ENCODE data around the gene PRKG2.

PRKG2 gene

DNA sequence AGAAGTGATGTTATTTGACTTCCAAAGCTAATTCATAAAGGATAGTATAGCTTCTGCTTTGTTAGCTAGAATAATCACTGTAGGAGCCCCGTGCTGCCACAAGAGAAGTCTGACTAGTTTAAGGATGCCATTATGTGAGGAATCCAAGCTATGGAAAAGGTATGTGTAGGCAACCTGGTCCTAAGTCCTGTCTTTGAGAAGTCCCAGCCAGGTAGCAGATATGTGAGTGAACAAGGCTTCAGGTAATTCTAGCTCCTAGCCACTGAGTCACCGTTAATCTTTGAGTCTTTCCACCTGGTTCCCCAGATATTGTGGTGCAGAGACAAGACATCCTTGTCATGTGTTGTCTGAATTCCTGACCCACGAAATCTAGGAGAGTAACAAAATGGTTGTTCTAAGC lies 129.0 kb downstream of the PRKG2 start:
- no peak for DNase-seq

DNA sequence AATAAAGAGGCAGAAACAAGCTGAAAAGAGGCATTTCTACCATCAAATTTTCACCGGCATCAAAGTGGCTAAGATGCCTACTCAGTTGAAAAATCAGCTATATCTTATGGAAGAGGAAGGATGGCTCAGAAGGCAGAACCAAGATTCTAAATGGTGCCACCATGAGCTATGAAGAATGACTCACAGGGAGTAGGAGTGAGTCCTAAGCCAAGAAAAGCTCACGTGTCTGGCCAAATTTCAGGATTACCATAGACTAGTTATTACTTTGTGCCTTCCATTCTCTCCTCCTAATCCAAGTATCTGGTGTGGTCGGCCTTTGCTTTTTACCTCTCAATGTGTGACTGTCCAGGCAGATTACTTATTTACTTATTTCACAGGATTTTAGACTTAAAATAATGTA lies 129.7 kb downstream of the PRKG2 start:
- DNase-seq = no peak

GRCh38 chr4:81084634-81085033 lies 130.4 kb downstream of the PRKG2 start:
- no peak for DNase-seq

DNA sequence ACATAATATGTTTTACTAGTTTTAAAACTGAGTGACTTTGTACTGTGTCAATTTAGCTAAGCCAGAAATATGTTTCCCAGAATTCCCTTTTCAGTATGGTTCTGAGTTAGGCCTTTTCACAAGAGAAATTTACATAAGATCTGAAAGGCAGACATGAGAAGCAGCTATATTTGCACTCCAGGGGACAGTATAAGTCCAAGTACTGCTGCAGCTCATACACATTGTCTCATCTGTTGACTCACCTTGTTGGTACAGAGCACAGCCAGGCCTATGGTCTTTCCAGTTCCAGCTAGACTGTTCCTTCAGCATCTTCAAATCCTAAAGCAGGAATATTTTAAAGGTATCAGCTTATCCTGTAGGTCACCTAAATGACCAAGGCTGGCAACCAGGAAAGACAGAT lies 131.0 kb downstream of the PRKG2 start:
- DNase-seq = no peak

DNA sequence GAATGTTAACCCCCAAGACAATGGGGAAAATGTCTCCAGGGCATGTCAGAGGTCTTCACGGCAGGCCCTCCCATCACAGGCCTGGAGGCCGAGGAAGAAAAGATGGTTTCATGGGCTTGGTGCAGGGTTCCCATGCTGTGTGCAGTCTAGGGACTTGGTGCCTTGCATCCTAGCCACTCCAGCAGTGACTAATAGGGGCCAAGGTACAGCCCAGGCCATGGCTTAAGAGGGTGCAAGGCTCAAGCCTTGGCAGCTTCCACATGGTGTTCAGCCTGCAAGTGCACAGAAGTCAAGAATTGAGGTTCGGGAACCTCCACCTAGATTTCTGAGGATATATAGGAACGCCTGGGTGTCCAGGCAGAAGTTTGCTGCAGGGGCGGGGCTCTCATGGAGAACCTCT lies 133.9 kb downstream of the PRKG2 start:
- no peak for DNase-seq

DNA sequence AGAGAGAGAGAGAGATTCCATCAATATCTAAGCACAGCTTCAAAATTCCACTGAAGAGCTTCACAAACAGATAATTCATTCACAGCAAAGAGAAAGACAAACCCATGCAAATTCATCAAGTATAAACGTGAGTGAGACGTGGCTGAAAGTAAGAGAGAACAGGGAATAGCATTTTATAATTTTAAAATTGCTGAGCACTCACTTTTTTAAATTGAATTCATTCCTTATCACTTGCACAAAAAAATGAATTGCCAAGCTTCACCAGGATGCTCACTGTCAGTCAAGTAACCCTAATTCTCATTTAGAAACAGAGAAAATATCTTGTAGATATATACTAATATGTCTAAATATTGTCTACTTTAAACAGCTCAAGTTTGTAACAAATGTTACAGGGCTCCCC lies 144.0 kb downstream of the PRKG2 start:
- DNase-seq = no peak

- DNase-seq = peak; percentile 69
Observed at GRCh38 chr4:81069706-81070331, 145.2 kb downstream of the PRKG2 start.

- DNase-seq = no peak
Observed at GRCh38 chr4:81065446-81065845, 149.6 kb downstream of the PRKG2 start.

DNA sequence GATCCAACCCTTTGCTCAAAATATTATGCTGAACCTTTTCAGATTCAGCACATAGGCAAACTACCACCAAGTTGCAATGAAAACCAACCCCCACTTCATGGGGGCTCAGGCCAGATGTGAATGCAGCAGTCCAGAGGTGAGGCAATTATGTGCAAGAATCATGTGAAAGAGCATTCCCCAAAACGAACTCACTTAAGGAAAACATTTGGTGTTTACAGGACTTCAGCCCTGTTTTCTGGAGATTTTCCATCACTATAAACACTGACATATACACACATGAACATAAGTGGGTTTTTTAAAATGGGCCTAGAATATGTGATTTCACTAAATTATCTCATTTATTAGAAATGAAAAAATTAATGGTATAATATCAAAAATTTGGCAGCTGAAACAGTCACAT lies 153.0 kb downstream of the PRKG2 start:
- no peak for DNase-seq

GRCh38 chr4:81061344-81061730 lies 153.7 kb downstream of the PRKG2 start:
- no peak for DNase-seq

- DNase-seq = no peak
Observed at GRCh38 chr4:81060587-81061343, 154.3 kb downstream of the PRKG2 start.

DNA sequence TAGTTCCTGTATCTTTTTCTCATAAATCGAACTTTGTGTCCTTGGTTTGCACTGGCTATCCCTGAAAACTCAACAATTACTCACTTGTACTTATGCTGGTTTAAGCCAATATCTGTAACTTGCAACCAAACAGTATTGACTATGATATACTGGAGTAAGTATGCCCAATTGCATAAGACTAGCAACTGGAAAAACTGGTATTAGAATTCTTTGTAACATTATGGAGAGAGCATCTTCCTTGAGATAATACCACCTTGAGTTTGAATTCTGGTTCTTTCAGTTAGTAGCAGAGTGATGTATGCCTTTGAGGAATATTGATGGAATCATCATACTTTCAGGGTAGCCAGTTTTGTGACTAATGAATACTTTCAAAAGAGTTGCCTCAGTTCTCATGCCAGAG lies 156.4 kb downstream of the PRKG2 start:
- no peak for DNase-seq

DNA sequence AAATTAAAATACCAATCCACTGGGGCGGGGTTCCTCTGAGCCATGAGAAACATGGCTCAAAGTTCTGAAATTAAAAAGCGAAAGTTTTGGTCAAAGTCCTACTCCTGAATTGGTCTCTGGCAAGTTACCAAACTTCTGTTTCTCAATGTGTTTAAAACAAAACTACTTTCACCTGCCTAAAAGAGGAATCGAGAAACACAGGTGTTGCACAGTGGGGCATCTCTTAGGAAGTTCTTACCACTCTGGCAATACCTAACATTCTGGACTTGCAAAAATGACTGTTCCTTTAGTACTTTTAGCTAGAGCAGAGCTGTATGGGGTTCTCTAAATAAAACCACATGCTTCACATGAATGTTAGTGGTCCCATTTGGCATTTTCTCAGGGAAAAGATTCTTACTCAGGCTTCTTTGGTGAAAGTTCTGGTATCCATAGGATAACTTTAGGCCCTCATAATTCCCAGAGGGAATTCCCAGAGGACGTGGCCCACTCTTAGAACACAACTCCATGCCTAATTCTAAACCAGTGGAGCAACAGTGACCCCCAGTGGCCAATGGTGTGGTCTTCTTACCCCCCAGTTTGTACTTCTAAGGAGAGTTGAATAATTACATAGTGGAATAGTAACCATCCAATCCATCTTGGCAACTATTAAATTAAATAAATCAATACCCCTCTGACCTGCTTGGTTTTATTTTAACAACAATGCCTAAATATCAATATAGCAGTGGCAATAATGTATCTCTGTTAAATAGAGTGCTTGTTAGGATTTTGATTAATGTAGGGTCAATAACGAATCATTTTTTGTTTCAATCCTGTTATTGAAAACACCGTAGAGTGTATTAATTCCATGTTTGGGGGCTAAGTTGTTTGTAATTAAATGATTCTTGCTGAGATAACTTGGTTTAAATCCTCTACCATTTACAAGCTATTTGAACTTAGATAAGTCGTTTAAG lies 162.6 kb downstream of the PRKG2 start:
- DNase-seq = peak; percentile 42

GRCh38 chr4:81049907-81050306 lies 165.1 kb downstream of the PRKG2 start:
- no peak for DNase-seq

- no peak for DNase-seq
Observed at GRCh38 chr4:81049330-81049729, 165.7 kb downstream of the PRKG2 start.

- no peak for DNase-seq
Observed at GRCh38 chr4:81042578-81043365, 172.2 kb downstream of the PRKG2 start.

DNA sequence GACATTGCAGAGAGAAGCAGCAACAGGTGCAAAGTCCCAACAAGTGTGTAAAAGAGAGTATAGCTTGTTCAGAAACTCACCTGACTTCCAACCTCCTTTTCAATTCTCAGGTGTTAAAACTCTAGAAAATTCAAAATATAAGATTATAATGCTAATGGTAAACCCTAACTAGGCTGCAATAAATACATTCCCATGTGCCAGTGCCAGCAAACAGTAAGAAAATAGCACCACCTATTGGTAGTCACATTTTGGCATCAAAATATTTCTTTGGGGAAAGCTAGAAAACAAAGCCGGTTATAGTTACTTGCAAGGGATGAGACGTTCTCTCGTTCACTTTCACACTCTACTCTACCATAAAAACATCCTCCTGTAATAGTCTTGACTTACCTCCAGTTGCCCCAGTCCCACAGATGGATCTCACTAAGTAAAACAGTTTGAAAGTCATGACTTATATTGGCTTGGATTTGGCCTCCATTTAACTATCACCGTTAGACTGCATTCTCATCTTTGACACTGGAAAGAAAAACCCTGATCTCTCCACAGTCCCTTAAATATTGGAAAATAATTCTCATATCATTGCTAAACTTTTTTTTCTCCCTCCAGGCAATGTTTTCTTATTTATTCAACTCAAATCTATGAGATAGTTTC lies 174.9 kb downstream of the PRKG2 start:
- DNase-seq = peak; percentile 51

DNA sequence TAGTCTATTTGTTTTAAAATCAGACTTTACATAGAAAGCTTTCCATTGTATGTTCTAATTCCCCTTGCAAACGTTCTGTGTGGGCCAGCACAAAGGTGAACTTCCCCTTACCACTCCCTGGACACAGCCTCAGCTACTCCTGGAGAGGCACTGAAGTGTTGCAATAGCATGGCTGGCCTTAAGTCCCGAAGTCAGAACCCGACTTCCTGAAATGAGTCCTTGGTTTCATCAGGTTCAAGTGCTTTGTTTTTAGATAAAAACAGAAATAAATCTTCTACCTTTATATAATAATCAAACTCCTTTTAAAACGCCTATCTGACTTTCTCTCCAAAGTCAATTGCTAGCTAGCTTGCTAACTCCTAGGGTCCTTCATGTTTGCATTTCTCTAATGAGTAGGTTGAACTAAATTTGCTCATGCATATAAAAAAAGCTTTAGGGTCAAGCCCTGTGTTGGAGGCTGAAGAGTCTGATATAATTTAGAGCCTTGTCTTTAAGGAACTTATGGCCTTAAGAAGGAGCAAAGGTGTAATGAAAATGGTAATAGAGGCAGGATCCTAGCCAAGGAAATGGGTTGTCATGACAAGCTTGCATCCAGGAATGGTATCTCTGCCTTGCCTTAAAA lies 175.6 kb downstream of the PRKG2 start:
- no peak for DNase-seq

DNA sequence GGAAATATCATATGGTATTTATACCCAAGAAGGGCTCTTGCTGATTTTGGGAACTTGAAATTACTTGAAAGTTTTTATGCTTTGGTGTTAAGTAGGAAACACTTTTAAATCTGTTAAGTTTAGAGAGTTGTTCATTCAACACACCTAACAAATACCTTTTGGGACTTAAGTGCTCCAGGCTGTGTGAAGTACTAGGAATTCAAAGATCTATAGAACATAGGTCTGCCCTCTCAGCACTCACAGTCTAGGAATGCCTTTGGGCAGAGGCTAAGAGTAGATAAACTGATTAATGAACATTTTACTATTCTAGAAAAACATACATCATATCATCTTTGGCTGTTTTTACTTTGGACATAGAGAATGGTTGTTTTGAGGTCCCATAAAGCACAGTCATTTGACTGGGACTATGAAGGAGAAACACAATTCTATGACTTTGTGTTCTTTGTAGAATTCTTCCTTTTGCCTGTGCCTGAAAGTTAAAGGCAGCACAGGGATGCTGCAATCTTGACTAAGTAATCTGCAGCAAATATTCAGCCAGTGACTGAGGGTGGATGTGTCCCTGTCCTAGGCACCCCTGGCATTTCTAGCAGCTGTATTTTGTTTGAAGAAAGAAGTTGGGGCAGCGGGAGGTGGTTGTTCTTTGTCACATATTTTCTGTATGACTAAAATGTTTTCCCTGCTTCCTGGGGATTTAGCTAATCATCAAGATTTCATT lies 176.2 kb downstream of the PRKG2 start:
- DNase-seq = no peak

Data from CD4-positive, alpha-beta T cell treated with Interleukin-21 for 1 hour (primary cell).